HG02973 (cell line): ENCODE measurements around the gene NPAS1.
"Not testable (repeated sequence)": the region's sequence is repeated elsewhere in the genome, so short reads cannot be mapped to it uniquely, and the experiment has no call there.

Experiments
- ATAC-seq: cut with Tn5 transposase; IDR thresholded peaks from one replicate; pipeline ENCODE4 v1.9.1; 2021; ENCODE audit warnings: moderate library complexity; ENCODE audit not compliant: unreplicated experiment

NPAS1 gene

DNA sequence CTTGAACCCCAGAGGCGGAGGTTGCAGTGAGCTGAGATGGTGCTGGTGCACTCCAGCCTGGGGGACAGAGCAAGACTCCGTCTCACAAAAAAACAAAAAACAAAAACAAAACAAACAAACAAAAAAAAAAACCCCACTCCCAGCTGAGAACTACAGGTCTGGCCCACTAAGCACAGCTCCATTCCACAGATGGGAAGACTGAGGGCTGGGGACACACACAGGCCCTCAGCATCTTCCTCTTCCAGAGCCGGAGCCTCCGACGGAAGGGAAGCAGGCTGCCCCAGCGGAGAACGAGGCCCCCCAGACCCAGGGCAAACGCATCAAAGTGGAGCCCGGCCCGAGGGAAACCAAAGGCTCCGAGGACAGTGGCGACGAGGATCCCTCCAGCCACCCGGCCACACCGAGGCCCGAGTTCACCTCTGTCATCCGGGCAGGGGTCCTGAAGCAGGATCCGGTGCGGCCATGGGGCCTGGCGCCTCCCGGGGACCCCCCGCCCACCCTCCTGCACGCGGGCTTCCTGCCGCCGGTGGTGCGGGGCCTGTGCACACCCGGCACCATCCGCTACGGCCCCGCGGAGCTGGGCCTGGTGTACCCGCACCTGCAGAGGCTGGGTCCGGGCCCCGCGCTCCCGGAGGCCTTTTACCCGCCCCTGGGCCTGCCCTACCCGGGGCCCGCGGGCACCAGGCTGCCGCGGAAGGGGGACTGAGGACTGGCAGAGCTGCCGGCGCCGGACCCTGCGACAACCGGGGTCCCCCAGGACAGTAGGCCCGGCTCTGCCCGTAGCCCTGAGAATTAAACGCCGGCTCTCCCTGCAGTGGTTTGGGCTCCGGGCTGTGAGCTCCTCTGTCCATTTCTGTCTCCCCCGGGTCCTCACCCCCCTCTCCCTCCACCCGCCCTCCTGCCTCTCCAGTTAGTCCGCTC lies 25.6 kb downstream of the NPAS1 start:
- no peak for ATAC-seq

- ATAC-seq: no peak
Measured at GRCh38 chr19:47045867-47046470, 26.3 kb downstream of the NPAS1 start.

- no peak for ATAC-seq
Measured at GRCh38 chr19:47047272-47047762, 27.7 kb downstream of the NPAS1 start.

GRCh38 chr19:47047763-47048405 lies 28.2 kb downstream of the NPAS1 start:
- peak; percentile 32 for ATAC-seq

- ATAC-seq: no peak
Measured at GRCh38 chr19:47049307-47049700, 29.7 kb downstream of the NPAS1 start.

DNA sequence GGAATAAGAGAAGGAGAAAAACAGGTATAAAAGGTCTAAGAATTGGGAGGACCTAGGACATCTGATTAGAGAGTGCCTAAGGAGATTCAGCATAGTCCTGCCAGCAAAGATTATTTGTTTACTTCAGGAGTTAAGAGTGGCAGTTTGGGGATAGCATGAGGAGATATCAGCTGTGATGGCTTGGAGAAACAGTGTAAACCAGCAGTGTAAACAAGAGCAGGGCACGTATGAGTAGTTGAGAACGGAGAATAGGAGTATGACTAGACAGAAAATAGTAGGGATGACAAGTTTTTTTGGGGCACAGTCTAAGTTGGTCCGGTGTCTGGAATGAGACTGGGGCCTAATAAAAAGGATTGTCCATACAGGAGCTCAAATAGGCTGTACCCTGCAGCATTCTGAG lies 30.9 kb downstream of the NPAS1 start:
- not testable (repeated sequence) for ATAC-seq

DNA sequence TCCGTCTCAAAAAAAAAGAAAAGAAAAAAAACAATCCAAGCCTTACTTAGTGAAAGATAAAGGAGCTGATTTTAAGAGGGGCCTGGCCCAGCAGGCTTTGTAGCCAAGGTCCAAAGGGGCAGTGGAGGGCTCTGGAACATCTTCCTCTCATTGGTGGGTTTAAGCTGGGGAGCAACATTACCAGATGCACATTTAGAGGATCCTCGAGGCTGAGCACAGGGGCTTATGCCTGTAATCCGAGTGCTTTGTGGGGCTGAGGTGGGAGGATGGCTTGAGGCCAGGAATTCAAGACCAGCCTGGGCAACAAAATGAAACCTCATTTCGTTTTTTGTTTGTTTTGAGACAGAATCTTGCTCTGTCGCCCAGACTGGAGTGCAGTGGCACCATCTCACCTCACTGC lies 36.8 kb downstream of the NPAS1 start:
- no peak for ATAC-seq

GRCh38 chr19:47057328-47057727 lies 37.7 kb downstream of the NPAS1 start:
- ATAC-seq: no peak

DNA sequence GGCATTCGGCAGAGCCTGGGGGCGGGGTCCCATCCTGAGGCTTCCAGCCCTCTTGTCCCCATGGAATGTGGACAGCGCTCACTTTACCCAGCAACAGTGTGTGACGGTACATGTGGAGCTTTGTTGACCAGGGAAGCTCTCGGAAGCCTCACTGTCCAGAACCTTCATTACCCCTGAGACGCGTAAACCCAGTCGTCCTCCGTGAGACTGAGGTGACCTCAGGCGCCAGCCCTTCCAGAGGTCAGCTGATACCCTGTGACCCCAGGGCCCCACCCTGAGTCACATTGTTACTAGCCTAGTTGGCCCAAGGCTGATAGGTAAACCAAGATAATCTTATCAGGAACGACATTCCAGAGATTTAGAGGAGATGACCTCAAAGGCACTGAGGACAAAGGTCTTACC lies 39.0 kb downstream of the NPAS1 start:
- no peak for ATAC-seq

- ATAC-seq: no peak
Measured at GRCh38 chr19:47063874-47064273, 44.2 kb downstream of the NPAS1 start.

- ATAC-seq: no peak
Measured at GRCh38 chr19:47065242-47065641, 45.6 kb downstream of the NPAS1 start.

- no peak for ATAC-seq
Measured at GRCh38 chr19:47066376-47067214, 47.0 kb downstream of the NPAS1 start.

DNA sequence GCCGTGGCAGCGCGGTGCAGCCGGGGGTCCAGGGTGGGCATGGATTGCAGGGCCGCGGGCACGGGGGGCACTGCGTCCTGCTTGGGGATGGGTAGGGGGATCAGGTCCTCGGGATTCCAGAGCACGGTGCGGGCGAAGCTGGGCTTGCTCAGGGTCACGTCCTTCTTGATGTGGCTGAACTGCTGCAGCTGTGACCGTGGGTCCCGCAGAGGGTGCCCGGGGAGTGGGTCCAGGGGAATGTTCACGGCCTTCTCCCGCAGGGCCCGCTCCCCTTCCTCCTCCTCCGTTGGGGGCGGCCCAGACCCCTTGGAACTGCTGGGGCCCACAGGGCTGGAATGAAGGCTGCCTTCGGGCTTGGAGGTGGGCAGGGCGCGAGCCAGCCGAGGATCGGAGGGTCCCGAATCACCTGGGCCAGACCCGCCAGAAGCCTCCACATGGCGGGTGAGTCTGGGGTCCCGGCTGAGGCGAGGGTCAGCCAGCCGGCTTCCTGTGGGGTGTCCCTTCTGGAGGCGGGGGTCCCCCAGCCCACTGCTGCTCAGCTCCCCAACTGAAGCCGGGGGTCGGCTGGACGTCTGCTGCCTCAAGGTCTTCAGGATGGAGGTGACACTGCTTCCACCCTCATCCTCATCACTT lies 47.7 kb downstream of the NPAS1 start:
- no peak for ATAC-seq

- no peak for ATAC-seq
Measured at GRCh38 chr19:47068246-47068645, 48.6 kb downstream of the NPAS1 start.

DNA sequence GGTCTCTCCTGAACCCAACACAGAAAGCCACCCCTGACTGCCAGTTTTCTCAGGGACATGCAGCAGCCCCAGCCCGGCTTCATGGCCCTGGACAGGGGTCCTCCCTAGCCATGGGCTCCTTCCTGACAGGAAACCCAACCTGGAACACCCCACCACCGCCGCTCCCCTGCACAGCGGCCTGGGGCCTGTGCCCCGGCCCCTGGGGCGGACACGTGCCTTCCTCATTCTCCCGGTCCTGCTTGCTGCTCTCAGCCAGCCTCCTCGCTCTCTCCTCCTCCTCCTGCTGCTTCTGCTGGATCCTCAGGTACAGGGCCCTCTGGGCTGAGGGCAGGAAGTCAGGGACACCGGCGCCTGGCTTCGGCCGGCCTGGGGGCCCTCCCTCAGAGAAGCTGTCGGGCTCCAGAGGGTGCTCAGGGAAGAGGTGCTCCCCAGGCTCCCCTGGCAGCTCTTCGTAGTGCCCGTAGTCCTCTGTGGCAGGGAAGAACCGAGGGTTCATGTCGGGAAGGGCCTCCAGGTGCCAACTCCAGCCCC lies 49.3 kb downstream of the NPAS1 start:
- ATAC-seq: no peak

- no peak for ATAC-seq
Measured at GRCh38 chr19:47069795-47070194, 50.2 kb downstream of the NPAS1 start.

GRCh38 chr19:47070756-47071155 lies 51.1 kb downstream of the NPAS1 start:
- no peak for ATAC-seq

GRCh38 chr19:47071731-47072130 lies 52.1 kb downstream of the NPAS1 start:
- no peak for ATAC-seq

GRCh38 chr19:47072323-47072722 lies 52.7 kb downstream of the NPAS1 start:
- no peak for ATAC-seq

DNA sequence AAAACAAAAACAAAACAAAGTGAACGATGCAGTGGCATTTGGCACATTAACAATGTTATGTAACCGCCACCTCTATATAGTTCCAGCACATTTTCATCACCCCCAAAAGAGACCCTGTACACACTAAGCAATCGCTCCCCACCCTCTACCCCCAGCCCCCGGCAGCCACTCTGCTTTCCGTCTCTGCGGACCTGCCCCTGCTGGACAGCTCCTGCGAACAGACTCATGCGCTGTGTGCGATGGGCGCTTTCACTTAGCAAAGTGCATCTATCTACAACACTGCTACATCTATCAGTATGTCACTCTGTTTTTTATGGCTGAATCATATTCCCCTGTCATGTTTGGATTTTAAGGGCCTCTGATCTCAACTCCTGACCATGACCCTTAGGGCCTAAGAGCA lies 53.9 kb downstream of the NPAS1 start:
- ATAC-seq: no peak
